ENCODE measurements around the gene LMAN1L.

The LMAN1L gene

GRCh38 chr15:74828835-74829234 is 16.2 kb downstream of the LMAN1L start:
- Histone ChIP-seq H3K9me3 (ENCODE audit: severe bottlenecking) (no peaks in the 10 kb centered on the region), H3K27ac (ENCODE audit: poor library complexity, severe bottlenecking) (no peak overlapping the region), H3K27me3 (ENCODE audit: insufficient read depth, poor library complexity, severe bottlenecking) (peaks cover 27% of the 10 kb centered on the region), H3K4me1 (ENCODE audit: insufficient read depth, poor library complexity, severe bottlenecking) (no peaks in the 10 kb centered on the region), H3K4me3 (ENCODE audit: severe bottlenecking) (no peak overlapping the region), H3K36me3 (ENCODE audit: low read depth) (no peaks in the 10 kb centered on the region)
- DNase-seq (ENCODE audit: low spot score): no peak
- TF ChIP-seq, protein P1, sequence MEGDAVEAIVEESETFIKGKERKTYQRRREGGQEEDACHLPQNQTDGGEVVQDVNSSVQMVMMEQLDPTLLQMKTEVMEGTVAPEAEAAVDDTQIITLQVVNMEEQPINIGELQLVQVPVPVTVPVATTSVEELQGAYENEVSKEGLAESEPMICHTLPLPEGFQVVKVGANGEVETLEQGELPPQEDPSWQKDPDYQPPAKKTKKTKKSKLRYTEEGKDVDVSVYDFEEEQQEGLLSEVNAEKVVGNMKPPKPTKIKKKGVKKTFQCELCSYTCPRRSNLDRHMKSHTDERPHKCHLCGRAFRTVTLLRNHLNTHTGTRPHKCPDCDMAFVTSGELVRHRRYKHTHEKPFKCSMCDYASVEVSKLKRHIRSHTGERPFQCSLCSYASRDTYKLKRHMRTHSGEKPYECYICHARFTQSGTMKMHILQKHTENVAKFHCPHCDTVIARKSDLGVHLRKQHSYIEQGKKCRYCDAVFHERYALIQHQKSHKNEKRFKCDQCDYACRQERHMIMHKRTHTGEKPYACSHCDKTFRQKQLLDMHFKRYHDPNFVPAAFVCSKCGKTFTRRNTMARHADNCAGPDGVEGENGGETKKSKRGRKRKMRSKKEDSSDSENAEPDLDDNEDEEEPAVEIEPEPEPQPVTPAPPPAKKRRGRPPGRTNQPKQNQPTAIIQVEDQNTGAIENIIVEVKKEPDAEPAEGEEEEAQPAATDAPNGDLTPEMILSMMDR (IDR thresholded peaks at IDR 0.05; ENCODE audit: poor library complexity, severe bottlenecking): no peak
- no peak for ATAC-seq (ENCODE audit: low read depth)

DNA sequence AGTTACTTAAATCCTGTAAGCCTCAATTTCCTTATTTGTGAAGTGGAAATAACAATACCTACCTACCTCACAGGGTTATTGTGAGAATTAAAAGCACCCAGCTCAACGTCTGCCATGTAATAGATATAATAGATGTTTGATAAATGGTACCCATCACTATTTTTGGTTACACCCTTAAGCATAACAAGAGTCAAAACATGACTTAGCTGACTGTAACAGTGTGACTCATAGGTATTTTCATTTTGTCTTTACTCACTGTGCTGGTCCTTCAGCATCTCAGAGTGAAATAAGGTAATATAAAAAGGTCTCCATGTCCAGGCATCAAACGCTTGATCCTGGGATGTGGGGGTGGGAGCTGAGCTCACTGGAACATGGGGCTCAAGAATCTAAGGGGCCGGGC is 16.9 kb downstream of the LMAN1L start:
- TF ChIP-seq, protein P1 (IDR thresholded peaks at IDR 0.05; ENCODE audit: poor library complexity, severe bottlenecking): no peak

DNA sequence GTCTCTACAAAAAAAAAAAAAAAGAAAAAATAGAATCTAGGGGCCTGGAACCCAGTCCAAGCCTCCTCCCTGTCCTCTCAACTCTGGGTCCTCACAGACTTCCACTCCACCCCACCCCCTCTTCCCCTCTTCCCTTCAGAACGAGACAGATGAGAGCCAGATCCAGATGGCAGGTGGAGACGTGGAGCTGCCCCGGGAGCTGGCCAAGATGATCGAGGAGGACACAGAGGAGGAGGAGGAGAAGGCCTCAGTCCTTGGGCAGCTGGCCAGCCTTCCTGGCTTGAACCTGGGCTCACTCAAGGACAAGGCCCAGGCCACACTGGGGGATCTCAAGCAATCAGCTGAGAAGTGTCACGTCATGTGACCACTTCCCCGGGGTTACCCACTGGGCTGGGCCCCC is 17.4 kb downstream of the LMAN1L start:
- DNase-seq (ENCODE audit: low spot score): no peak
- no peak for ATAC-seq (ENCODE audit: low read depth)
- H3K27me3 ChIP-seq (ENCODE audit: insufficient read depth, poor library complexity, severe bottlenecking): peaks cover 27% of the 10 kb centered on the region
- TF ChIP-seq, protein P1 (IDR thresholded peaks at IDR 0.05; ENCODE audit: poor library complexity, severe bottlenecking): no peak
- no peaks in the 10 kb centered on the region for H3K9me3 ChIP-seq (ENCODE audit: severe bottlenecking)
- H3K4me1 ChIP-seq (ENCODE audit: insufficient read depth, poor library complexity, severe bottlenecking): no peaks in the 10 kb centered on the region
- no peaks in the 10 kb centered on the region for H3K36me3 ChIP-seq (ENCODE audit: low read depth)
- H3K4me3 ChIP-seq (ENCODE audit: severe bottlenecking): no peak overlapping the region
- no peak overlapping the region for H3K27ac ChIP-seq (ENCODE audit: poor library complexity, severe bottlenecking)

More for the DNA sequence above, 16.9 kb downstream of the LMAN1L start:
- Histone ChIP-seq H3K27ac (ENCODE audit: poor library complexity, severe bottlenecking) (no peak overlapping the region), H3K9me3 (ENCODE audit: severe bottlenecking) (no peaks in the 10 kb centered on the region), H3K4me1 (ENCODE audit: insufficient read depth, poor library complexity, severe bottlenecking) (no peaks in the 10 kb centered on the region), H3K4me3 (ENCODE audit: severe bottlenecking) (no peak overlapping the region), H3K36me3 (ENCODE audit: low read depth) (no peaks in the 10 kb centered on the region), H3K27me3 (ENCODE audit: insufficient read depth, poor library complexity, severe bottlenecking) (peaks cover 27% of the 10 kb centered on the region)
- no peak for ATAC-seq (ENCODE audit: low read depth)
- DNase-seq (ENCODE audit: low spot score): no peak

DNA sequence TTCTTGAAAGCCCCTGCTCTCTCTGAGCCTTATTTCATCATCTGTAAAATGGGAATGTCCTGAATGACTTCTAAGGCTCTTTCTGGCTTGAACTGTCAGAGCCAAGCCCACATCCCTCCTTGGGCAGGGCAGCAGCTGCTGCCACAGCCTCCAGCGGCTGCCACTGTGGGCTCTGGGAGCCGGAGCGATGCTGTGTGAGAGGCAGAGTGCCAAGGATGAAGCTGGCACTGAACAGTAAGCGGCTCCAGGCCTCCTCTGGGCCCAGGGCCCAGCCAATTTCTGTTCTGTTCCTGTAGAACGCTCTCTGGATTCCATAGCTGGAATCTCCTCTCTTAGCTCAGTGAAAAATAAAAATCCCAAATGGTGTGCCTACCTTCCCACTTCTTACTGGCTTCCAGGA is 18.2 kb downstream of the LMAN1L start:
- Histone ChIP-seq H3K4me3 (ENCODE audit: severe bottlenecking) (no peak overlapping the region), H3K4me1 (ENCODE audit: insufficient read depth, poor library complexity, severe bottlenecking) (no peaks in the 10 kb centered on the region), H3K27me3 (ENCODE audit: insufficient read depth, poor library complexity, severe bottlenecking) (peaks cover 27% of the 10 kb centered on the region), H3K9me3 (ENCODE audit: severe bottlenecking) (no peaks in the 10 kb centered on the region), H3K27ac (ENCODE audit: poor library complexity, severe bottlenecking) (no peak overlapping the region), H3K36me3 (ENCODE audit: low read depth) (no peaks in the 10 kb centered on the region)
- DNase-seq (ENCODE audit: low spot score): no peak
- TF ChIP-seq, protein P1 (IDR thresholded peaks at IDR 0.05; ENCODE audit: poor library complexity, severe bottlenecking): no peak
- no peak for ATAC-seq (ENCODE audit: low read depth)

DNA sequence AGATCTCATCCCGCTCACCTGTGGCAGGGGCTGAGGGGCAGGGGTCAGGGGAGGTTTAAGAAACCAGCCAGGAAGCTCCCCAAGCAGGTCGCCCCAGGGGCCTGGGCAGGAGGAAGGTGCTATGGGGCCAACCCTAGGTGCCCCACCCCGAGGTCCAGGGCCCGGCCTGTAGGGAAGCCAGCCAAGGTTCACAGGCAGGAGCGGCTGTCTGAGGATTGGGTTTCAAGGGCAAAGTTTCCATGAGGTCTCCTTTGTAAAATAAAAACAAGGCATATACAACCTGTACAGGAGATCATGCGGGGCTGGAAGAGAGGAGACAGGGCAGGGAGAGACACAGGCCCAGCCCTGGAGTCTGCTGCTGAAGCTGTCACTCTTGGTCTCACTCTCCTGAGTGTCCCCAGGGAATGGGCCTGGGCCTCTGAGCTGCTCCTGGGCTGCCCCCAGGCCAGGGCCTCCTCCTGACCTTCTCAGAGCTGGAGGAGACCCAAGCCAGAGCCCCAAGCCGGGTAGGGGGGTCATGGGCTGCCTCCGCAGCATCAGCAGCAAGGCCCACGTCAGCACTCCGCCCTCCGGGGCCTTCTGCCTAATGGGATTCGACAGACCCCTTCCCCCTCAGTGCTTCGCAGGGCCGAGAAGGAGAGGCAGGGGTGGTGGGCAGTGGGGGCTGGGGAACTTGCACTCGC is 19.3 kb downstream of the LMAN1L start:
- peaks cover 22% of the 10 kb centered on the region for H3K27me3 ChIP-seq (ENCODE audit: insufficient read depth, poor library complexity, severe bottlenecking)
- H3K9me3 ChIP-seq (ENCODE audit: severe bottlenecking): no peaks in the 10 kb centered on the region
- DNase-seq (ENCODE audit: low spot score) (no peak), ATAC-seq (ENCODE audit: low read depth) (no peak)
- H3K4me1 ChIP-seq (ENCODE audit: insufficient read depth, poor library complexity, severe bottlenecking): no peaks in the 10 kb centered on the region
- TF ChIP-seq, protein P1 (IDR thresholded peaks at IDR 0.05; ENCODE audit: poor library complexity, severe bottlenecking): no peak
- H3K4me3 ChIP-seq (ENCODE audit: severe bottlenecking): no peak overlapping the region
- H3K36me3 ChIP-seq (ENCODE audit: low read depth): no peaks in the 10 kb centered on the region
- no peak overlapping the region for H3K27ac ChIP-seq (ENCODE audit: poor library complexity, severe bottlenecking)

Data from RWPE2 (cell line).